ENCODE measurements around the gene POTEE.
"Not testable (repeated sequence)": the region's sequence is repeated elsewhere in the genome, so short reads cannot be mapped to it uniquely, and the experiment has no call there.

POTEE gene

DNA sequence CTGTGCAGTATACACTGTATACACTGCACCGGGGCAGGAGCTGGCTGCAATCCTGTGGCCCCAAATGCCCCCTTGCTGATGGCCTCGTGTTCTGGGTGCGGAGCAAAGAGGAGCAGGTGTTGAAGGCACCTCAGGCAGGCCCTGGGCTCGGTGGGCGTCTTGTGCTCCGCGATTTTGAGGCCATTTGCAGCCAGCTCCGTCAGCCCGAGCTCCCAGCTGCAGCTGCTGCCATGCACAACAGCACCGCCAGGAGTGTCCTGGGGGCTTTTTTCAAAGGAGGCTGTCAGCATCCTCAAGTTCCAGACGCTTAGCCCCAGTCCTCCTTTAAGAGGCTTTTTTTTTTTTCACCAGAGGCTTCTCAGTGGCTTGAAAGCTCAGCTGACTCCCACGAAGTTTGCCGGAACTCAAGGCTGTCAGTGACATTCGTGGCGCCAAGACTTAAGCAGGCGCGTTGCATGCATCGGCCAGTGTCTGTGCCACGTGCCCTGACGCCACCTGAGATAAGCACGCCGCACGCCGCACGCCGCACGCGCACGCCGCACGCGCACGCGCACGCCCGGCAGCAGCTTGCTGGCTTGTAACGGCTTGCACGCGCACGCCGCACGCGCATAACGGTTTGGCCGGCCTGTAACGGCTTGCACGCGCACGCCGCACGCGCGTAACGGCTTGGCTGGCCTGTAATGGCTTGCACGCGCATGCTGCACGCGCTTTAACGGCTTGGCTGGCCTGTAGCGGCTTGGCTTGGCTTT lies 8.1 kb downstream of the POTEE start:
- not testable (repeated sequence) for H3K36me3 ChIP-seq (ENCODE audit: control insufficient read depth, insufficient read depth, low read length); DNase-seq (ENCODE audit: extremely low read depth, insufficient read length); H3K4me3 ChIP-seq (replicated peaks; ENCODE audit: low read depth, low read length); H3K27me3 ChIP-seq (replicated peaks; ENCODE audit: control insufficient read depth, insufficient read depth, low read length)

DNA sequence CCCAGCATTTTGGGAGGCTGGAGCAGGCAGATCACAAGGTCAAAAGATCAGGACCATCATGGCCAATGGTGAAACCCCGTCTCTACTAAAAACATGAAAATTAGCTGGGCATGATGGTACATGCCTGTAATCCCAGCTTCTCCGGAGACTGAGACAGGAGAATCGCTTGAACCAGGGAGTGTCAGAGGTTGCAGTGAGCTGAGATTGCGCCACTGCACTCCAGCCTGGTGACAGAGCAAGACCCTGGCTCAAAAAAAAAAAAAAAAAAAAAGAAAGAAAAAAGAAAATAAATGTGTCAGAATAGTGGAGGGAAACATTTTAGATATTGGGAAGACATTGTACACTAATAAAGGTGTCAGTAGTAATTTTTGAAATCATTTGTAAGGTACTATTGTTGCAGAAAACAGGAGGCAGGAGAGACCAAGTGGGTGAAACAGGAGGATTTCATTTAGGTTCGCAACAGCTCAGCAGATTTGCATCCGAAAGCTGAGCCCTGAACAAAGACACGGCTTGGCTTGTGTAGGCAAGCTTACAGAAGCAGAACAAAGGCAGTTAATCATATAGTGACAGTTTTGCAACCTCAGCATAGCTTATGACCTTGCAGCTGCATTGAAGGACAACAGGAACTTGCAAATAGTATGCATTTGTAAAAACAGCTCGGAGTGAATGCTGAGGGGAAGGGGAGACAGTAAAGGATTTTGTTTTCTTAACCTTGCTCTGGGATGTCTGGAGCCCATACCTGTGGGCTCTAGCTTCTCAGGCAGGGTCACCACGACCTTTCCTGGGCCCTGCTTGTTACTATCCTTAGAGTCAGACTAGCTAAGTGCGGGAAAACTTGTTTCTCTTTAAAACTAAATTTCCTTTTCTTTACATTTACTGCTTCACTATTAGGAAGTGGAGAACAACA lies 26.5 kb downstream of the POTEE start:
- H3K4me3 ChIP-seq (replicated peaks; ENCODE audit: low read depth, low read length), result not testable (repeated sequence)

More for the DNA sequence above, 26.5 kb downstream of the POTEE start:
- H3K36me3 ChIP-seq (ENCODE audit: control insufficient read depth, insufficient read depth, low read length); DNase-seq (ENCODE audit: extremely low read depth, insufficient read length); H3K27me3 ChIP-seq (replicated peaks; ENCODE audit: control insufficient read depth, insufficient read depth, low read length): not testable (repeated sequence)
